Adrenal gland (tissue), 12 donors: ENCODE measurements around the gene SNAP47. TPM values are rescaled to one million over a fixed set of nuclear protein-coding genes. Genes with fewer than 3 reads are reported as not detected.

ENCODE experiments used
- DNase-seq, 7 donors: peaks; one replicate each; pipeline ENCODE4 v3.0.0-alpha.2; 2019 to 2020
- H3K27ac ChIP-seq, 5 donors: fragments of 200-600 bp; sonication (generic) in 4 of 5; 1 replicate in 3 of 5; 2 replicates in 2 of 5; pipeline versions ENCODE4 v1.5.1 to v1.8.0; 2016 to 2020; ENCODE audit warnings: mild to moderate bottlenecking in 1 of 5
- H3K27me3 ChIP-seq: fragments of 200-600 bp; 2 replicates; pipeline ENCODE4 v1.8.0; 2021
- H3K36me3 ChIP-seq, 2 donors: fragments of 200-600 bp; replicated peaks in 1 of 2; 1 replicate in 1 of 2; 2 replicates in 1 of 2; pipeline versions ENCODE4 v1.5.1 to v1.8.0; 2018 to 2022
- H3K4me1 ChIP-seq, 2 donors: fragments of 200-600 bp; replicated peaks in 1 of 2; 1 replicate in 1 of 2; 2 replicates in 1 of 2; pipeline versions ENCODE4 v1.5.1 to v1.8.0; 2018 to 2021
- H3K4me3 ChIP-seq, 4 donors: fragments of 200-600 bp; sonication (generic) in 3 of 4; one replicate each; pipeline ENCODE4 v1.5.1; 2016 to 2018
- H3K9me3 ChIP-seq, 3 donors: fragments of 200-600 bp; sonication (generic) in 1 of 3; replicated peaks in 1 of 3; 1 replicate in 2 of 3; 2 replicates in 1 of 3; pipeline versions ENCODE4 v1.5.1 to v1.8.0; 2016 to 2021
- POLR2A ChIP-seq, 2 donors: fragments of 450-650 bp; IDR thresholded peaks; one replicate each; pipeline ENCODE4 v1.6.1; 2017; ENCODE audit warnings: antibody characterized with exemption in 2 of 2, mild to moderate bottlenecking in 2 of 2, moderate library complexity in 1 of 2
- WGBS, 4 donors: extraction: QIAGEN DNeasy Blood & Tissue Kit in 2 of 4; methylation state at CpG; one replicate each; pipeline versions ENCODE4 v1.1.5 to v1.1.7; 2013 to 2017; 5-methylcytosine and 5-hydroxymethylcytosine counted together
- intact Hi-C, 2 donors: fragments of 100-400 bp; cut with DNase I; formaldehyde crosslinking; loops; one replicate each; pipeline versions ENCODE4 v1.14.1 to v1.15.0; 2022 to 2023
- polyA plus RNA-seq, 3 donors: library from polyadenylated mRNA; stranded (reverse); fragments of 200-250 nt in 2 of 3; fragments of 350-450 nt in 1 of 3; fragmentation: Illumina TruSeq in 1 of 3; extraction: RNeasy Lipid Tissue Mini Kit (QIAGEN cat#74804) in 1 of 3; gene quantifications; one replicate each; pipeline ENCODE4 v1.2.3, GENCODE V29; 2013 to 2014
- total RNA-seq, 9 donors: library from RNA; depleted of rRNA in 4 of 9; stranded (reverse); fragments of >200 nt in 4 of 9; fragments of 120-200 nt in 1 of 9; fragmentation: NEBNext Ultra II Directional in 1 of 9; extraction: Animal tissue kit (Norgen Biotek cat#: 25700) in 1 of 9; gene quantifications; one replicate each; pipeline versions ENCODE4 v1.1.0 to v1.2.4, GENCODE V29; 2013 to 2023
- TF ChIP-seq, protein P1 (sequence below), 6 experiments: fragments of 450-650 bp in 4 of 6; fragments of 200-600 bp in 2 of 6; sonication (generic) in 1 of 6; IDR thresholded peaks; 1 replicate in 5 of 6; 2 replicates in 1 of 6; pipeline versions ENCODE4 v1.5.1 to v1.8.0; 2016 to 2021; ENCODE audit warnings: antibody characterized with exemption in 6 of 6, mild to moderate bottlenecking in 2 of 6, moderate library complexity in 1 of 6
- donor health status: healthy with polysubstance abuse.
- donor health status: Bipolar disorder and iron deficiency.
- donor health status: DM: yes; HTN: yes; CAD: no.
- donor health status: DM: no; HTN: no; CAD: no.
- donor health status: DM: no; HTN: no; CAD: no.
- donor health status: DM: yes; HTN: yes; CAD: no.

SNAP47 gene
- total and polyA plus RNA-seq, 12 donors = 24.5 to 216 (median 103) TPM

DNA sequence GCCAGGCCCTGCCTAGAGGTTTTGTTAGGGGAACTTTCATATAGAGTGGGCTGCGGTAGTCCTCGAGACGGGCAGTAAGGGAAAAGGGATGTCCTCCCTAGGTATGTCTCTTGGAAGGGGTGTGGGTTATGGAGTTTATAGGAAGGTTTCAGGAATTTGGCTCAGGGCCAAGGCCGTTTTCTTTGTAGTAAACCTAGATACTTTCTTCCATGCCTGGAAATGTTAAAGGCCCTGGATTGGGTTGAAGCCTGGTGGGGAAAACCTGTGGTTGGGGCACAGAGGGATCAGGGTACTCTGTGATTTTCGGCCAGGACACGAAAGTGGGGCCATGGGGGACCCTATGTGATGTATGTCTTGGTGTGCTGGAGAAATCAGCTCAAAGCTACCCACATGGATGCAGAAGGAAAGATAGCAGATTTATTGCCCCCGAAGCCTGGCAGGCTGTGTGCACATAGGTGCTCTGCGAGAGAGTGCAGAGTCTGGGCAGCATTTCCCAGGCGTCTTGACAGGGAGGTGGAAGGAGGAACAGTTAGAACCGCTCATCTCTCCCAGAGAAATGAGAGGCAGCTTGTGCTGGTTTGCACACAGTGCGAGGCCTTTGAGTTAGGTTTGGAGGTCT is 1.7 kb downstream of the SNAP47 start:
- WGBS, 4 donors = 76 to 80% (median 77%) methylated on average over 11 of the region's 11 CpGs
- no peaks in the 10 kb centered on the region for H3K9me3 ChIP-seq
- no peaks in the 10 kb centered on the region for H3K27me3 ChIP-seq
- peaks cover 16 to 29% of the 10 kb centered on the region in 2 donors for H3K4me1 ChIP-seq
- DNase-seq = peak in 2 of 7 donors; percentile 58 to 67
- no peak for TF ChIP-seq POLR2A (IDR thresholded peaks at IDR 0.05)
- TF ChIP-seq, protein P1, sequence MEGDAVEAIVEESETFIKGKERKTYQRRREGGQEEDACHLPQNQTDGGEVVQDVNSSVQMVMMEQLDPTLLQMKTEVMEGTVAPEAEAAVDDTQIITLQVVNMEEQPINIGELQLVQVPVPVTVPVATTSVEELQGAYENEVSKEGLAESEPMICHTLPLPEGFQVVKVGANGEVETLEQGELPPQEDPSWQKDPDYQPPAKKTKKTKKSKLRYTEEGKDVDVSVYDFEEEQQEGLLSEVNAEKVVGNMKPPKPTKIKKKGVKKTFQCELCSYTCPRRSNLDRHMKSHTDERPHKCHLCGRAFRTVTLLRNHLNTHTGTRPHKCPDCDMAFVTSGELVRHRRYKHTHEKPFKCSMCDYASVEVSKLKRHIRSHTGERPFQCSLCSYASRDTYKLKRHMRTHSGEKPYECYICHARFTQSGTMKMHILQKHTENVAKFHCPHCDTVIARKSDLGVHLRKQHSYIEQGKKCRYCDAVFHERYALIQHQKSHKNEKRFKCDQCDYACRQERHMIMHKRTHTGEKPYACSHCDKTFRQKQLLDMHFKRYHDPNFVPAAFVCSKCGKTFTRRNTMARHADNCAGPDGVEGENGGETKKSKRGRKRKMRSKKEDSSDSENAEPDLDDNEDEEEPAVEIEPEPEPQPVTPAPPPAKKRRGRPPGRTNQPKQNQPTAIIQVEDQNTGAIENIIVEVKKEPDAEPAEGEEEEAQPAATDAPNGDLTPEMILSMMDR (IDR thresholded peaks at IDR 0.05) = no peak
- peaks cover 0 to 16% of the 10 kb centered on the region in 2 donors for H3K36me3 ChIP-seq
- intact Hi-C loops = loop anchor here in 1 of 2 donors (10.0 kb wide), 1 partner anchor 348 kb away; the partner anchor contains the start of gene ARF1
- H3K4me3 ChIP-seq = no peak overlapping the region
- no peak overlapping the region for H3K27ac ChIP-seq

- peak in 1 of 7 donors; percentile 45 for DNase-seq
- no peak overlapping the region for H3K27ac ChIP-seq
- intact Hi-C loops = loop anchor here in 1 of 2 donors (10.0 kb wide), 1 partner anchor 346 kb away; the partner anchor contains the start of gene ARF1
- H3K4me1 ChIP-seq = peaks cover 16 to 21% of the 10 kb centered on the region in 2 donors
- no peaks in the 10 kb centered on the region for H3K36me3 ChIP-seq
- H3K4me3 ChIP-seq = no peak overlapping the region
- WGBS, 4 donors = 87 to 95% (median 92%) methylated on average over 7 to 9 of the region's 9 CpGs
- TF ChIP-seq, protein P1 (IDR thresholded peaks at IDR 0.05) = no peak
- no peak for TF ChIP-seq POLR2A (IDR thresholded peaks at IDR 0.05)
- no peaks in the 10 kb centered on the region for H3K9me3 ChIP-seq
- H3K27me3 ChIP-seq = no peaks in the 10 kb centered on the region
Measured at GRCh38 chr1:227738820-227739219, 3.6 kb downstream of the SNAP47 start.

DNA sequence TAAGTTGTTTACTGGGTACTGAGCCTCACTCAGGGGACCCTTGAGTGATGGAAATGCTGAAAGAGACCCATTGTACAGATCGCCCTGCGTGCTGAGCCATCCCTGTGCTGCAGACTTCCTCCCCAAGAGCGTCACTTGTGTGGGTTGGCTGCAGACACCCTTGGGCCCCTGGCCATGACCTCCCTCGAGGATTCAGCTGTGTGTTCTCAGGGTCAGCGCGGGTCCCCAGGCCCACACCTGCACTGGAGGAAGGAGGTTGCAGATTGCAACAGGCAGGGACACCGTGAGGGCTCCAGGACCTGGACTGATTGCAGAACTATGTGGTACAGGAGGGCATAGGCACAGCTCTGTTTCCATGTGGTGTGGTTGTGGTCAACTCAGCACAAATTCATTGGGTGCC is 4.4 kb downstream of the SNAP47 start:
- no peak for TF ChIP-seq POLR2A (IDR thresholded peaks at IDR 0.05)
- TF ChIP-seq, protein P1 (IDR thresholded peaks at IDR 0.05) = no peak
- 79 to 87% methylated on average over 7 of the region's 7 CpGs; no CpG with 5 or more reads in 2 of the 4 donors for WGBS, 4 donors
- Histone ChIP-seq H3K27ac (no peak overlapping the region), H3K9me3 (no peaks in the 10 kb centered on the region), H3K4me3 (no peak overlapping the region), H3K27me3 (no peaks in the 10 kb centered on the region), H3K4me1 (peaks cover 7 to 14% of the 10 kb centered on the region in 2 donors), H3K36me3 (no peaks in the 10 kb centered on the region)
- intact Hi-C loops = loop anchor here in 1 of 2 donors (10.0 kb wide), 1 partner anchor 345 kb away; the partner anchor contains the start of gene ARF1
- DNase-seq = peak in 2 of 7 donors; percentile 14 to 43

DNA sequence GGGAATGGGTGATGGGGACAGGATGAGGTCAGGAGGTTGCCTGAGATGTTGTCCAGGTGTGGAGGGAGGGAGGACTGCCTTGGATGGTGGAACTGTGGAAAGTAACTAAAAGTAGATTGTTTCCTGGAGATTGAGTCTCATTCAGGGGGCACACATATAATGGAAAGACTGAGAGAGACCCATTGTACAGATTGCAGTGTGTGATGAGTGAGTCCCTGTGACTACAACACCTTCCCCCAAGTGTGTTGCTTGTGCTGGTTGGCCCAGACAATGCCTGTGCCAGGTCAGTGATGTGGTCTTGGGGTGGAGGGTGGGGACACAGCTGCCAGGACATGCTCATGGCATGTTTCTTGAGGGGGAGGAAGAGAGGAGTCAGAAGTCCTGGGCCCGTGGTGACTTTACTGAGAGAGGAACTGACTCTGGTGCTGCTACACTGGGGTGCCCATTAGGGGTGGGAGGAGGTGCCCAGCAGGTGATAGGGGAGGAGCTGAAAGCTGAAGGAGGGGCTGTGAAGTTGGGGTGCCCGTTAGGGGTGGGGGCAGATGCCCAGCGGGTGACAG is 5.2 kb downstream of the SNAP47 start:
- peak in 2 of 7 donors; percentile 11 to 42 for DNase-seq
- intact Hi-C loops = no loop called here
- H3K27ac ChIP-seq = no peak overlapping the region
- no peaks in the 10 kb centered on the region for H3K27me3 ChIP-seq
- no peaks in the 10 kb centered on the region for H3K36me3 ChIP-seq
- TF ChIP-seq, protein P1 (IDR thresholded peaks at IDR 0.05) = no peak
- no peak for TF ChIP-seq POLR2A (IDR thresholded peaks at IDR 0.05)
- WGBS, 4 donors = 70 to 94% (median 88%) methylated on average over 3 of the region's 3 CpGs
- no peaks in the 10 kb centered on the region for H3K9me3 ChIP-seq
- H3K4me1 ChIP-seq = peaks cover 6 to 14% of the 10 kb centered on the region in 2 donors
- H3K4me3 ChIP-seq = no peak overlapping the region
